Astrocyte (in vitro differentiated cells and primary cell): ENCODE results near the gene SLC16A6.

Experiments used
- EZH2 ChIP-seq: IDR thresholded peaks from 2 replicates; pipeline ENCODE4 v1.6.1; 2012; ENCODE audit warnings: mild to moderate bottlenecking, low read length, inconsistent platforms; ENCODE audit not compliant: insufficient read depth
- TF ChIP-seq, protein P1 (sequence below): IDR thresholded peaks from 2 replicates; pipeline ENCODE4 v1.5.1; 2011; ENCODE audit warnings: low read depth, mild to moderate bottlenecking, inconsistent platforms, low read length, moderate library complexity; ENCODE audit not compliant: insufficient read depth

DNA sequence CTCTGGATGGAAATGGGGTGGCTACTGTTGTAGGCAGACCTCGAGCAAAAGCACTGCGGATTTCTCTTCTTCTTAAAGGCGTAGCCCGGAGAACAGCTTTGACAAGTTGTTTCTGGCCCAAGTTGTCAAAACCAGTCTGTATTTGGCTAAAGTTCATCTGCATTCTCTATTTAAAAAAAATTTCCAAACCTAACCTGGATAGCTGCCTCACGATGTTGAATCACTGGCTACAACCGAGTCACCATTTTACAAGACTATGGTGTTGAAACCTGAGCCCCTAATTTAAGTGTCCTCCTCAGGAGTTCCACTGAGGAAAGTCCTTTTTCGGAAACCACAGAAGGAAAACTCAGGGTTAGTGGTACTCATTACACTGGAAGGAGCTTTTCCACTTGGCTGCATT, 1.5 kb downstream of the SLC16A6 start:
- TF ChIP-seq, protein P1, sequence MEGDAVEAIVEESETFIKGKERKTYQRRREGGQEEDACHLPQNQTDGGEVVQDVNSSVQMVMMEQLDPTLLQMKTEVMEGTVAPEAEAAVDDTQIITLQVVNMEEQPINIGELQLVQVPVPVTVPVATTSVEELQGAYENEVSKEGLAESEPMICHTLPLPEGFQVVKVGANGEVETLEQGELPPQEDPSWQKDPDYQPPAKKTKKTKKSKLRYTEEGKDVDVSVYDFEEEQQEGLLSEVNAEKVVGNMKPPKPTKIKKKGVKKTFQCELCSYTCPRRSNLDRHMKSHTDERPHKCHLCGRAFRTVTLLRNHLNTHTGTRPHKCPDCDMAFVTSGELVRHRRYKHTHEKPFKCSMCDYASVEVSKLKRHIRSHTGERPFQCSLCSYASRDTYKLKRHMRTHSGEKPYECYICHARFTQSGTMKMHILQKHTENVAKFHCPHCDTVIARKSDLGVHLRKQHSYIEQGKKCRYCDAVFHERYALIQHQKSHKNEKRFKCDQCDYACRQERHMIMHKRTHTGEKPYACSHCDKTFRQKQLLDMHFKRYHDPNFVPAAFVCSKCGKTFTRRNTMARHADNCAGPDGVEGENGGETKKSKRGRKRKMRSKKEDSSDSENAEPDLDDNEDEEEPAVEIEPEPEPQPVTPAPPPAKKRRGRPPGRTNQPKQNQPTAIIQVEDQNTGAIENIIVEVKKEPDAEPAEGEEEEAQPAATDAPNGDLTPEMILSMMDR: no peak
- TF ChIP-seq EZH2: no peak
